ENCODE results near the gene IL11RA.

The IL11RA gene

GRCh38 chr9:34687276-34688030 lies 35.5 kb downstream of the IL11RA start:
- TF ChIP-seq POLR2A (IDR thresholded peaks at IDR 0.05; ENCODE audit: extremely low read depth, insufficient read length) (no peak), MYC (IDR thresholded peaks at IDR 0.05; ENCODE audit: low read depth, low read length) (no peak), CTCF (IDR thresholded peaks at IDR 0.05; ENCODE audit: low read depth, low read length) (no peak), MAX (IDR thresholded peaks at IDR 0.05; ENCODE audit: low read depth, low read length) (no peak)
- H3K4me3 ChIP-seq (ENCODE audit: low read depth, low read length), result no peak overlapping the region

GRCh38 chr9:34688329-34689115 lies 36.5 kb downstream of the IL11RA start:
- H3K4me3 ChIP-seq (ENCODE audit: low read depth, low read length), result no peak overlapping the region
- TF ChIP-seq MAX (IDR thresholded peaks at IDR 0.05; ENCODE audit: low read depth, low read length) (no peak), POLR2A (IDR thresholded peaks at IDR 0.05; ENCODE audit: extremely low read depth, insufficient read length) (no peak)
- DNase-seq (ENCODE audit: low read depth), result no peak

More at GRCh38 chr9:34687276-34688030, 35.5 kb downstream of the IL11RA start:
- DNase-seq (ENCODE audit: low read depth), result no peak

- TF ChIP-seq MYC (IDR thresholded peaks at IDR 0.05; ENCODE audit: low read depth, low read length) (no peak), MAX (IDR thresholded peaks at IDR 0.05; ENCODE audit: low read depth, low read length) (no peak), CTCF (IDR thresholded peaks at IDR 0.05; ENCODE audit: low read depth, low read length) (no peak), POLR2A (IDR thresholded peaks at IDR 0.05; ENCODE audit: extremely low read depth, insufficient read length) (no peak)
- H3K4me3 ChIP-seq (ENCODE audit: low read depth, low read length), result no peak overlapping the region
- DNase-seq (ENCODE audit: low read depth), result no peak
Observed at GRCh38 chr9:34689116-34689470, 37.1 kb downstream of the IL11RA start.

GRCh38 chr9:34689512-34689911 lies 37.5 kb downstream of the IL11RA start:
- no peak overlapping the region for H3K4me3 ChIP-seq (ENCODE audit: low read depth, low read length)
- no peak for TF ChIP-seq MYC (IDR thresholded peaks at IDR 0.05; ENCODE audit: low read depth, low read length)
- no peak for TF ChIP-seq POLR2A (IDR thresholded peaks at IDR 0.05; ENCODE audit: extremely low read depth, insufficient read length)
- TF ChIP-seq MAX (IDR thresholded peaks at IDR 0.05; ENCODE audit: low read depth, low read length), result no peak
- TF ChIP-seq CTCF (IDR thresholded peaks at IDR 0.05; ENCODE audit: low read depth, low read length), result no peak
- DNase-seq (ENCODE audit: low read depth), result no peak

GRCh38 chr9:34690983-34691935 lies 39.3 kb downstream of the IL11RA start, which contains the start of gene CCL19:
TSS of gene CCL19 (minus strand) at chr9:34691276. CDS start at chr9:34691139, 137 bp downstream.
- no peak for TF ChIP-seq MAX (IDR thresholded peaks at IDR 0.05; ENCODE audit: low read depth, low read length)
- no peak for TF ChIP-seq POLR2A (IDR thresholded peaks at IDR 0.05; ENCODE audit: extremely low read depth, insufficient read length)
- H3K4me3 ChIP-seq (ENCODE audit: low read depth, low read length), result no peak within 1 kb of the TSS
- DNase-seq (ENCODE audit: low read depth), result no peak

- no peak for TF ChIP-seq POLR2A (IDR thresholded peaks at IDR 0.05; ENCODE audit: extremely low read depth, insufficient read length)
- no peak for TF ChIP-seq CTCF (IDR thresholded peaks at IDR 0.05; ENCODE audit: low read depth, low read length)
- no peak for TF ChIP-seq MYC (IDR thresholded peaks at IDR 0.05; ENCODE audit: low read depth, low read length)
- no peak for TF ChIP-seq MAX (IDR thresholded peaks at IDR 0.05; ENCODE audit: low read depth, low read length)
- H3K4me3 ChIP-seq (ENCODE audit: low read depth, low read length), result no peak overlapping the region
- no peak for DNase-seq (ENCODE audit: low read depth)
Observed at GRCh38 chr9:34691936-34692315, 39.9 kb downstream of the IL11RA start.
